AML-193 (cell line): ENCODE measurements around the gene MTCH1.
"Not testable (repeated sequence)": the region's sequence is repeated elsewhere in the genome, so short reads cannot be mapped to it uniquely, and the experiment has no call there.

Experiments used
- DNase-seq, 2 experiments: peaks; one replicate each; lab custom pipeline; 2025; lab: John Stamatoyannopoulos, UW

Gene MTCH1

DNA sequence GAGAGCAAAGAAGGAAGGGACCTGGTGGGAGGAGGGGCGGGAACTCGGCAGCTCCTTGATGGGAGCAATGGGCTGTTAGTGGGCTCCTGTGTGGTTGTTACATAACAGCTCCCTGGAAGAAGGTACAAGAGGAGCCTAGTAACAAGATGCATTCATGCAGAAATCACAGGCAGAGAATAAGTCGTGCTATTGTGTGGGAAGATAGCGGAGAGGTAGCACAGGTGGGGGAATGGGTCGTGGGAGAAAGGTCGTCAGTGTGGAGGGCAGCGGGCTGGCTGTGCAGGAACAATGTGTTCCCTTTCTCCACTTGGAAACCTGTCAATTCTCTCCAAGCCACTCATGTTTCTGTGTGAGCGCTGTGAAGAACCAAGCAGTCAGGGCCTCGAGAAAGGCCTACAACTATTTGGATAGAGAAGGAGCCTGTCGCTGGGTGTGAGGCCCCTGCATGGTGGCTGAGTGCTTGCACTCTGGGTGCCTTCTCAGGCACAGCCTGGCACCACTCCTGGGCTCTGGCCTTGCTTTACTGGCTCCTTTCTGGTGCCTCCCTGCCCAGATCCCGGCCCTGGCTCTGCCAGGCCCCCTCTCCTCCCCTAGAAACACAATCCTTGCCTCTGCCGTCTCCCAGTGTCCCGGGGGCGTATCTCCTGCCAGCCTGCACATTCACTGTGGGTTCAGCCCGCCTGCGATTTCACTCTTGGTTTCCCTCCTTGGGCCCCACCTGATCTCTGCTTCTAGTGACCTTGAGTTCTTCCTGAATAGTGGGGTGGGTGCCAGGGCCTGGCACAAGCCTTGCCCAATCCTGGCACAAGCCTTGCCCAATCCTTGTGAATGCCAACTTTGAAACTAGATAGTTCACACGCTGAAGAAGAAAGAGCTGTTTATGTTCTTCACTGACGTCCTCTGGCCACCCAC lies 12.1 kb upstream of the MTCH1 start:
- no peak for DNase-seq

DNA sequence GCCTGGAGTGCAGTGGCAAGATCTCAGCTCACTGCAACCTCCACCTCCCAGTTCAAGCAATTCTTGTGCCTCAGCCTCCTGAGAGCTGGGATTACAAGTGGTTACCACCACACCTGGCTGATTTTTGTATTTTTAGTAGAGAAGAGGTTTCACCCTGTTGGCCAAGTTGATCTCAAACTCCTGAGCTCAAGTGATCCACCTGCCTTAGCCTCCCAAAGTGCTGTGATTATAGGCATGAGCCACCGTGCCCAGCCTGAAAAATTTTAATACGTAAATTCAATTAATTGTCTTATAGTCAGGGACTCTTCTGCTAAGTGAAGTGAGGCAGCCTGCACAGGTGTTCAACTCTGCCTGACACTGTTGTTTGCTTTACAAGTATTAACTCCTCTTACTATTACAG lies 4.4 kb upstream of the MTCH1 start:
- not testable (repeated sequence) for DNase-seq

DNA sequence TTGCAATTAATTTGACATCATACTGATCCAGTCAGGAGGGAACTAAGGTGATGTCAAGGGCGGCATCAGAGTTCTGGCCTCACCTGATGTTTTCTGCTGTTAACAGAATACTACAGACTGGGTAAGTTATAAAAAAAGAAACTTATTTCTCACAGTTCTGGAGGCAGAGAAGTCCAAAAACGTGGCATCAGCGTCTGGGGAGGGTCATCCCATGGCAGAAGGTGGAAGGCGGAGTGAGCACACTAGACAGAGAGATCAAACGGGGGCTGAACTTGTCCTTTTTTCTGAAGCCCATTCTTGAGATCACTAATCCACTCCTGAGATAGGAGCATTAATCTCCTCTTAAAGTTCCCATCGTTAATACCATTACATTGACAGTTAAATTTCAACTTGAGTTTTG lies 3.3 kb upstream of the MTCH1 start:
- DNase-seq, result no peak

DNA sequence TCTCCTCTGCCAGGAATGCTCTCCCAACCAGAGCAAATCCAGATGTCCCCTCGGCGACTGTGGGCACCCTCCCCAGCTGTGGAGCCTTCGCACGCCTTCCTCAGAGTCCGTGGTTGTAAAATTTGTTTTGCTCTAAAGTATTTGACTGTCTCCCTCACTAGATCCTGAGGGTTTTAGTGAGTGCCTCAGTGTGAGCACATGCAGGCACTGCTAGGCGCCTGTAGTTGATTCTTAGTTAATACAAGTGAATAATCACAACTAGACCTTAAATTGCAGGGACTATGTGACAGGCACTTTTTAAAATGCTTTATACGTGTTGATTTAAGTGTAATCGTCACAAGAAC lies 680 bp upstream of the MTCH1 start:
- no peak for DNase-seq

DNA sequence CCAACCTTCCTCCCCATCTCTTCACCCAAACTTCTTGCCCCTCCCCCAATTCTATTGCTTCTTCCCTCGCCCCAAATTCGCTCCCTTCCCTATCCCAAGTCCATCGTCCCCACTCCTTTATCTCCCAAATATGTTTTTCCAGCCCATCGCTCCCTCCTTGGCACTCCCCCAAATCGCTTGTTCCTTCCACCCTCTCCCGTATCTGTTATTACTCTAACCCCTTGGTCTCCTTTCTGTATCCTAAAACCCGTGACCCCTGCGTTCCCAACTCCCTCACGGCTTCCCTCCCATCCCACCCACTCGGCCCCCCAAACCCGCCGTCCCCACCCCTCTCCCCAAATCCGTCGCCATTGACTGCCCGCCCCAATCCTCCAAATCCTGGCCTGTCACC lies 584 bp downstream of the MTCH1 start:
- no peak for DNase-seq

DNA sequence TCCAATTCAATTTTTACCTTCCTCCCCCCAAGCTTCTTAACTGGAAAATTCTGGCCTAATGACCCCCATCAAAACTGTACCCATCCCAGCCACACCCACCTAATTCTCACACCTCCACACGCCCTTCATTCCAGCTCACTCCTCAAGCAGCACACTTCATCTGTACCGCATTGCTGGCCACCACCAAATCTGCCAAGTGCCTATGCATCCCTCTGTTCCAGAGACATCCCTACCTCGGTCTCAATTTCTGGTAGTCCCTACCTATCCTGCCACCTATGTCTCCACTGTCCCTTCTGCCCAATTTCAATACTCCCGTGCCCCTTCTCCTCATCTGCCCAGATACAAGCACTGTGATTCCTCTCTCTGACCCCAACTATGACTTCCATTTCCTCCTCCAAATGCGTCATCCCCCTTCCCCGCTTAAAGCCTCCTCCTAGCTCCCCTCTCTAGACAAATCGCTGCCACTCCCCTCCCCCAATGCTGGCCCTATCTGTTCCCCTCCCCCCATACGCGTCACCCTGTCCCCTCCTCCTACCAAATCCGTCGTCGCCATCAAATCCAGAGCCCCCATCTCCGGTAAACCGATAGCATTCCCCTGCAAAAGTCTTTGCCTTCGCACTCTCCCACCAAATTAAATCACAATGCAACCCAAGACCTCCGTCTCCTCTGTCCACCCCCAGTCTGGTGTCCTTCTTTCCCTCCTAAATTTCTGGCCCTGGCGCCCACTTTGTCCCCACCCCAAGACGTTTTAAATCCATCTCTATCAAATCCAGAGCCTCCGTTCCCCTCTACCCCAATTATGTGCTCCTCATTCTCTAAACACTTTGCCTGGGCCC lies 1.2 kb downstream of the MTCH1 start:
- no peak for DNase-seq

DNA sequence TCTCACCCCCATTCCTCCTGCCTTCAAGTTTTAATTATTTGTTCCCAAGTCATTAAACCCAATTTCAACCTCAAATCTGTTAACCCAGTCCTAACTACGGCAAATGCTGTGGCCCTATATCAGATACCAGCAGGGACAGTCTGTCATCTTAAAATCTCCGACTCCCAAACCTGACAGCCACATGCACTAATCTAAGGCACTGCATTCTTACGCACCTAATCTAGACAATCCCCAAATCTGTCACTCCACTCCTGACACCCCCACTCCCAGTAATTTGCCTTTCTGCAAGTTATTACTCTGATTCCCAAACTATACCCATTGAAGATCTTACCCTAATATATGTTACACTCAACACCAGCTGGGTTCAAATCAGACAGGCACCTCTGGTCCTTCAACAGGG lies 2.5 kb downstream of the MTCH1 start:
- DNase-seq, result no peak

DNA sequence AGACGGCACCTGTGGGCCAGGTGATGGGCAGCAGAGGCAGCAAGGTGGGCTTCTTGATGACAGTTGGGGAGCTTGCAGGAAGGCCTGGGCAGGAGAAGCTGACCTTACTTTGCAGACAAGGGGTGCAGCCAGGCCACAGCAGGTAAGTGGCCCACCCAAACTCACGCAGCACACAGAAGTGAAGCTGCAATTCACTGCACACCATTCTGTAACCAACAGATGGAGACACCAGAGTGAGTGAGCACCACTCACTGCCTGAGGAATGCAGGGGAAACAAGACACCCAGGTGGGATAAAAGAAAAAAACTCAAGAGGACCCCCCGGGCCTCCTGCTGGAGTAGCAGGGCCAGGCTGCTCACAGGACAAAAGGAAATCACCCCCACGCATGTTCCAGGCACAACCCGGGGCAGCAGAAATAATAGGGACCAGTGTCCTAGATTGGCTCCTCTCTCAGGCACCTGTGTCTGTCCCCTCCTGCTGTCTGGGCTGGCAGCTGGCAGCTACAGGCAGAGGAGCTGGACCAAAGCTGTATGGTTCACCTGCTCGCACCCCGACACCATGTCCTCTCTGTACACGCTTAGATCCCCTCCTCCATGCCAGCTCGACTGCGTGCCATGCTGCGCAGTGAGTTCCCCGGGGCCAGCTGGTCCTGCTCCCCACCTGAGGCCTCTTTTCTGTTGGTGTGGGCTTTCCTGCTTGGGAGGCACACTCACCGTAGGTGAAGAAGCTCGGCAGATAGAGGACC lies 4.9 kb downstream of the MTCH1 start:
- DNase-seq, result no peak

DNA sequence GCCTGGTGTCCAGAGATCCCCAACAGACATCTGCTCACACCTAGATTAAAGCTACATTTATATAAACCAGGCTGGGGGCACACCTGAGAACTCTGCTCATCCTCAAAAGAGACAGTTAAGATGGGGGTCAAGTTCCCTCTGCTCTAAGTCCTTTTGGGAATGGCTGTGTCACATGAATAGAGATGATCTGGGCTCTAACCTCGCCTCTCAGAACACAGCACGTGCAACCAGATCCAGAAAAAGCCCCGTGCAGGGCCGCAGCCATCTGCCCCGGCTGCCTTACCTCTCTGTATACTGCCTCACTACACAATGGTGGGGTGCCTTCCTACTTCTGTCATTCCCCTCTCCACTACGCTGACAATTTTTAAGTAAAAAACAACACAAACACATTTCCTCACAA lies 5.9 kb downstream of the MTCH1 start:
- no peak for DNase-seq

DNA sequence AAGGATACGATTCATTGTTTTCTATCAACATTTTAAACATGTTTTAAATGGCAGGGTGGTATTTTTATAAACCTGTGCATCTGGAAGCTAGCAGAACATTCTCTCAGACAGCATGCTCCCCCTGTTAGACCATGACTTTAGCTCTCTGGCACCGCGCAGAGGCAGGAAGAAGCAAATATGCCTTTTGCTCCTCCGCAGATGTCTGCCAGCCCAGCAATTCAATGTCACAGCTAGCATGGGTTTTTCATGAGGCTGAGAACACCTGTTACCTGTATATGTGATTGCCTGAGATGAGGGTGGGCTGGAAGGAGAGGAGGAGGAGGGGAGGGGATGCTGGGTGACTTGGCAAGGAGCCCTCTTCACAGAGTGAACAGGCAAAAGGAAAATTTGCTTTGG lies 6.7 kb downstream of the MTCH1 start:
- no peak for DNase-seq

DNA sequence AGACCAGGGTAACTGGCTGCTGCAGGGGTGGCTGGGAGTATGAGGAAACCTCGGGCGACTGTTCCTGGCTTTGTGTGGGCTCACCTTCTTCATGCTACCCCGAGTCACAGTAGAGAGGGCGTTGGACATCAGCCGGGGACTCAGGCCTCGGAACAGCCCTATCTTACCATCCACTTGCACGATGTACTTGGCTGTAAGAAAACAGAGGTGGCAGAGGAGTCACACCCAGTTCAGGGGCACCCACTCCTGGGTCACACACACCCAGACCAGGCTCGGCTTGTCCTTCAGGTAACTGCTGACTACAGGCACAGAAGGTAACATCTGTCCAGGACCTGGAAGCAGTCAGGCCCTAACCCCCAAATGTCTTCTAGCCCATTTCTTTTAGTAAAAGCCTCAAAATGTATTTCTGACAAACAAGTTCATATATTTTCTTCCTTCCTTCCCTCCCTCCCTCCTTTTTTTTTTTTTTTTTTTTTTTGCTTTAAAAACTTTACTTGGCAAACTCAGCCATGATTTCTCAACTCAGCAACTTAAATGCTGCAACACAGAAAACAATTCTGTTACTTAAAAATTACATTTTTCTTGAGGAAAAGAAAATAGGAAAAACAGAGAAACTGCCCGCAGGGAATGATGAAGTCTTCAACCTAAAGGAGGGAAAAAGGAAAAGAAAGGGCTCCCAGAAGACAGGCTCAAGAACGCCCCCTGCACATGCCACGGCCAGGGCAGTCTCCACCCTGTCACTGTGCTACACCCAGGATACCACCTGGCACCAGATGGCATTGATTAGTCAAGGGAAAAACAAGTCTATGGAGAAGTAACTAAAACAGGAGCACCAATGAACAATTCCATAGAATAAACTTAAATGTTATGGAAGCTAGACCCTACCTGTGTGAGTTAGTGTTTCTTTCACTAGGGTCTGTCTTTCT lies 7.3 kb downstream of the MTCH1 start:
- DNase-seq, result no peak

DNA sequence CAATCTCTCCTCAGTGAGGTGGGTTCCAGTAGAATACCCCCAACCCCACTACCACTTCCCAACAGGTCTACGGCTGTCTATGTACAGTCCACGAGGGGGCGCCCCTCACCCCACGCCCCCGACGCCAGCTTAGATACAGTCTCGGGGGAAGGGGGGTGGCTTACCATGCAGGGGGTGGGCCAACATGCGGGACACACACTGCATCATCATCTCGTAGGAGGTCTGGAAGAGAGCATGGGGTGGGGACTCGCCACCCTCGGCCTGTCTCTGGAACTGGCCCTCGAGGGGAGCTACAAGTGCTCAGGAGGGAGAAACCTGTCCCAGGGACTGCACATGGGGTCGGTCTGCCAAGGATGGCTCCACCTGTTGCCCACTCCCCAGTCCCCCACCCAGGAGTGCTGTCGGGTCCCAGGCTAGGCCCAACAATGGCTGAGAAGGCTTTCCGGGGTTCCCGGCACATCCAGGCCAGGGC lies 8.5 kb downstream of the MTCH1 start:
- DNase-seq, result no peak

DNA sequence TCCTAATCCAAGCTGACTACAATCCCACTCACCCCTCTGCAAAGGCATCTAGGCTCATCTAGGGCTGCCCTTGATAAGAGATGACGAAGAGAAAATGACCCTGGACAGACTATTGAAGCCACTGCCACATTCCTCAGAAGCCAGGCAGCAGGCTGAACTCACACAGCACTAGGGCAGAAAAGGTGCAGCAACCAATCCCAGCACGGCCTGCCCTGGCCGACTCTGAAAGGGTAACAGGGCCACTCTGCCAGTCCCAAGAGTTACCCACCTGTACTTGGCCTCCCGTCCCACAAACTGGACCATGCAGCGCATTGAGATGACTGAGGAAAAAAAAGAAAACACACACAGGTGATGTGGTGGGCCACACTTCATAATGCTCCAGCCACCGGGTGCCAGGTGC lies 9.1 kb downstream of the MTCH1 start:
- no peak for DNase-seq

DNA sequence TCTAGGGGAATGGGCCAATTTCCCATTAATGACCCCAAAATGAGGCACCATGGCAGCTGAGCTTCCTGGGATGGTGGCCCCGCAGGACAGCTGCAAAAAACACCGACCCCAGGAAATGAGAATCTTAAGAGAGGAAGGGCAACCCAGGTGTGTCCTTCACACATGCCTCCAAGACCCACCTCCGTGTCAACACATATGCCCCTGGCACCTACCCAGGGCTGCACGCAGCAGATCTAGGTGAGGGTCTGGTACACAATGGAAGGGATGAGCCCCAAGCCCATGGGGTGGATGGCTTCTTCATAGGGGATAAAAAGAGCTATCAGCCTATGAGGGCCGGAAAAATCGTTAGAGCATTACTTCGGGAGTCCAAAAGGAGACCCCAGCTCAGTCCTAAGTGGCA lies 9.5 kb downstream of the MTCH1 start:
- no peak for DNase-seq

DNA sequence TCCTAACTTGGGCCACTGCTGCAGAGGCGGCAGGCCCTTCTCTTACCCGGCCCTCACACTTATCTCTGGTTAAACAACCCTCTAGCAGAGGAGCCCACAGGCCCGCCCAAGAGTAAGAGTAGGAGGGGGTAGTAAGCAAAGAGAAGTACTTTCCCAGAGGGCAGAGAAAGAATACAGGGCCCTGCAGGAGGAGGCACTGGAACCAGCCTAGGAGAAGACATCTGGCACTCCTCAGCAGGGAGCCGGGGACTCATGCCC lies 10.1 kb downstream of the MTCH1 start:
- no peak for DNase-seq

DNA sequence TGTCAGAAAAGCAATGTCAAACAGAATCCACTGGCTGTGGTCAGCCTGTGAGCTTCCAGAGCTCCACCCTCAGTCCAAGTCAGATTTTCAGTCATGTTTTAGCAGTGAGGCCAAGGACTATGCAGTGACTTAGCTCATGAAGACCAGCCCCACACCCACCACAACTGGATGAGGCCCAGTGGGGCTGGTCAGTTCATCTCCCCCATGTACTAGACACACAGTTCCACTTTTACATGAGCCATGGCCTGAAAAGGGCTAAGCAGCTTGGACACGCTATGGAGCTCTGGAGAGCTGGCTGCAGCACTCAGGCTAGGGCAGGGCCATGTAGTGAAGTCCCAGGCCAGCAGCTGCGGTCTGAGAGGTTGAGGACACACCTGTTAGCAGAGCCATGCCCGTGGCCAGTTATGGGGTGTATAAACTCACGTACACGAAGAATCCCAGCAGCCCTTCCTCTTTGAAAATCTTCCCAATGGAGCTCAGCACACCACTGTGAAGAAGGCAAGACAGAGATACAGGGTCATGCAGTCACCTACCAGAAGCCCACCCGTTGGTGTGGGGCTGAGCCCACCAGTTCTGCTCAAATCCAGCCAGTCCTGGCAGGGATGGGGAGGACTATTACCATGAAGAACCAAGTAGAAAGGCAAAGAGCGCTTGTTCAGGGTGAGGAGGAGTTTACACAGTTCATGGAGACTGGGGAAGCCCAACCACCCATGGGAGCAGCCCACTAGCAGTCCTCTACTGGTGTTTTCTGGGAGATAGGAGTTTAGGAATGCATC lies 10.6 kb downstream of the MTCH1 start:
- DNase-seq, result no peak

DNA sequence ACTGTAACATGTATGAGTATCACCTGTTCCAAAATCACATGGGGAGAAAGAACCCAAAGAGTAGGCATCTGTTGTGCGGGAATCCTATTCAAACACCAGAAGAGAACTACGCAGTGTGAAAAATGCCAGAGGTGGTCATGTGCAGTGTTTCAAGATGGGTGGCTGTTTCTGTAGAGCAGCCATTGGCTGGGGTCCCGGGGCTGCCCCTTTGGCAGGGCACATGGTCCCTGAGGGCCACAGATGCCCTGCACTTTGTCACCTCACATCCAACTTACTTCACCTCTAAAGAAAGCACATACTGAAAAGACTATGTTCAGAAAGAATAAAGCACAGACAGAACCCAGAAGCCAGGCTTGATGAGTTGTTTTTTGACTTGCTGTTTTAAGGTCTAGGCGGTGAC lies 12.3 kb downstream of the MTCH1 start:
- no peak for DNase-seq

DNA sequence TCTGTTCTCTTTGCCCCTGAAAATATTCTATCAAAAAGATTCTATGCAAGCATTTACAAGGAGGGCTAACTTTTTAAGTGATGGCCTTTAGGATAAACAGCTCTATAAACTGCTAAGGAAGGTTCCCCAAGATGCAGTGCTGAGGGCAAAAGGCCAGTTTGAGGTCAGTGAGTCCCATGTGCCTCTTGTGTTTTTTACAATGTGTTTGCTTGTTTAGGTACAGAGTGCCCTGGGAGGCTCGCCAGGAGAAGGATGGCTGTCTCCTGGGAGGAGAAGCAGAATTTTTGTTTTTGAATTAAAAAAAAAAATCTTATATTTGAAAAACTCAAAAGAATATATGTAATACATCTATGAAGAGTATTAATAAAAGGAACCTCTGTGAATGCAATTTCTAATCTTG lies 12.8 kb downstream of the MTCH1 start:
- DNase-seq, result no peak

DNA sequence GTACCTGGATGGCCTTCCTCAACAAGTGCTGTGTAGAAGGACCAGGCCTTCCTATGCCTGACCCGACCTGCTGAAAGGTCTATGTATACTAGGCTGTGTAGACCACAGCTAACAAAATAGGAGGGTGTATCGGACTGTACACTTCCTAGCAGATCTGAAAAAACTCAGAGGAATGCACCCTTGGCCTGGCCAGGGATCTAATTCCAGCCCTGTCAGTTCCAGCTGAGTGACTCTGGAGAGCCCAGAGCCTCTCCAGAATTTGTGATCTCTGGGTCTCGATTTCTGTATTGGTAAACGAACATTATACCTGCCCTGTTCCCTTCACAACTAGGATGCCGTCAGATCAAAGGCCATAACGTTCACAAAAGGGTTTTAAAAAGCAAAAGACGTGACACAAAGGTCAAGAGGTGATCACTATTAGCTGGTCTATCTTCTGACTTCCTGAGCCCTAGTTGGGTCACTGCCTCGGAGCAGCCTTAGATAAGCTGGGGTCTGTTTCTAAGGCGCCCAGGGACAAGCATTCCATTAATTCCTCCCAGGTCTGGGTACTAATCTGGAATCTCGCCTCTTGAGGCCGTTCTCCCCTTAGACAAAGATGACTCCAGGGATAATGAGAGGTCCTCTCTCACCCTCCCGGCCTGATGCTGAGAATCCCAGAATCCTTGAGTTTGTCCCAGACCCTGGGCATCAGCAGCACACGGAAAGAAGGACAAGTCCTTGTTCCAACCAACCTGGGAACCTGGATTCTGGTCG lies 13.9 kb downstream of the MTCH1 start:
- DNase-seq, result no peak
